Suprapubic skin (tissue), 2 donors: Measurements from ENCODE around the gene COL23A1.
"Not testable (repeated sequence)": the region's sequence is repeated elsewhere in the genome, so short reads cannot be mapped to it uniquely, and the experiment has no call there.

Source experiments
- EP300 ChIP-seq: sonication (generic); formaldehyde crosslinking; IDR thresholded peaks from one replicate; pipeline ENCODE4 v1.6.1; 2017; ENCODE audit warnings: antibody characterized with exemption
- POLR2A ChIP-seq, 2 donors: fragments of 450-650 bp; IDR thresholded peaks; one replicate each; pipeline ENCODE4 v1.6.1; 2017; ENCODE audit warnings: antibody characterized with exemption in 2 of 2, mild to moderate bottlenecking in 2 of 2, moderate library complexity in 2 of 2

DNA sequence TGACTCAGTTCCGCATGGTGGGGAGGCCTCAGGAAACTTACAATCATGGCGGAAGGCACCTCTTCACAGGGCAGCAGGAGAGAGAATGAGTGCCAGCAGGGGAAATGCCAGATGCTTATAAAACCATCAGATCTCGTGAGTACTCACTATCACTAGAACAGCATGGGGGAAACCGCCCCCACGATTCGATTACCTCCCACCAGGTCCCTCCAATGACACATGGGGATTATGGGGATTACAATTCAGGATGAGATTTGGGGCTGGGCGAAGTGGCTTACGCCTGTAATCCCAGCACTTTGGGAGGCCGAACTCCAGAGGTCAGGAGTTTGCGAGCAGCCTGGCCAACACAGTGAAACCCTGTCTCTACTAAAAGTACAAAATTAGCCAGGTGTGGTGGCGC, 392.0 kb downstream of the COL23A1 start:
- TF ChIP-seq POLR2A (IDR thresholded peaks at IDR 0.05); EP300: not testable (repeated sequence)
